Heart left ventricle (tissue), 16 donors: Measurements from ENCODE around the gene ZNF346. TPM values are rescaled to one million over a fixed set of nuclear protein-coding genes. Genes with fewer than 3 reads are reported as not detected.
"Not testable (repeated sequence)": the region's sequence is repeated elsewhere in the genome, so short reads cannot be mapped to it uniquely, and the experiment has no call there.

Experiments
- ATAC-seq, 4 donors: fragments of 200-7000 bp; cut with Tn5 transposase; one replicate each; pipeline ENCODE4 v1.9.1; 2020 to 2022; ENCODE audit warnings: moderate library complexity in 4 of 4, mild to moderate bottlenecking in 3 of 4, moderate number of reproducible peaks in 1 of 4
- DNase-seq, 5 donors: peaks; one replicate each; pipeline ENCODE4 v3.0.0-alpha.2; 2020
- H3K27ac ChIP-seq, 12 donors: fragments of 200-600 bp; sonication (generic) in 4 of 12; one replicate each; pipeline versions ENCODE4 v1.5.0 to v1.8.0; 2016 to 2022; ENCODE audit warnings: mild to moderate bottlenecking in 2 of 12
- H3K27me3 ChIP-seq, 9 donors: fragments of 200-600 bp; sonication (generic) in 2 of 9; one replicate each; pipeline versions ENCODE4 v1.5.1 to v1.8.0; 2016 to 2022; ENCODE audit warnings: mild to moderate bottlenecking in 3 of 9
- H3K36me3 ChIP-seq, 9 donors: fragments of 200-600 bp; sonication (generic) in 2 of 9; one replicate each; pipeline versions ENCODE4 v1.5.0 to v1.8.0; 2018 to 2022; ENCODE audit warnings: mild to moderate bottlenecking in 2 of 9
- H3K4me1 ChIP-seq, 12 donors: fragments of 200-600 bp; sonication (generic) in 4 of 12; one replicate each; pipeline versions ENCODE4 v1.5.0 to v1.8.0; 2016 to 2022; ENCODE audit warnings: mild to moderate bottlenecking in 3 of 12
- H3K4me3 ChIP-seq, 12 donors: fragments of 200-600 bp; sonication (generic) in 4 of 12; one replicate each; pipeline versions ENCODE4 v1.5.0 to v1.8.0; 2017 to 2022; ENCODE audit warnings: mild to moderate bottlenecking in 9 of 12, moderate library complexity in 4 of 12
- H3K9me3 ChIP-seq, 12 donors: fragments of 200-600 bp; sonication (generic) in 4 of 12; one replicate each; pipeline versions ENCODE4 v1.5.0 to v1.8.0; 2016 to 2022; ENCODE audit warnings: mild to moderate bottlenecking in 1 of 12
- CTCF ChIP-seq, 12 donors: fragments of 200-600 bp; sonication (generic) in 4 of 12; IDR thresholded peaks; one replicate each; pipeline versions ENCODE4 v1.5.0 to v1.8.0; 2018 to 2022; ENCODE audit warnings: antibody characterized with exemption in 12 of 12, mild to moderate bottlenecking in 5 of 12
- POLR2A ChIP-seq, 2 donors: fragments of 450-650 bp; IDR thresholded peaks; one replicate each; pipeline ENCODE4 v1.6.1; 2017; ENCODE audit warnings: antibody characterized with exemption in 2 of 2, mild to moderate bottlenecking in 2 of 2, moderate library complexity in 2 of 2
- WGBS, 4 donors: extraction: QIAGEN DNeasy Blood & Tissue Kit in 2 of 4; methylation state at CpG; one replicate each; pipeline versions ENCODE4 v1.1.5 to v1.1.7; 2013 to 2018; 5-methylcytosine and 5-hydroxymethylcytosine counted together
- intact Hi-C, 10 donors: fragments of 100-400 bp; cut with DNase I; formaldehyde crosslinking; loops; one replicate each; pipeline versions ENCODE4 v1.11.1 to v1.14.2; 2022
- polyA plus RNA-seq, 2 donors: library from polyadenylated mRNA; stranded (reverse); fragments of 200-250 nt; gene quantifications; one replicate each; pipeline ENCODE4 v1.2.3, GENCODE V29; 2013
- total RNA-seq, 9 donors: library from RNA; depleted of rRNA in 2 of 9; stranded (reverse); fragments of >200 nt in 2 of 9; fragmentation: NEBNext Ultra II Directional in 3 of 9; extraction: Animal tissue kit (Norgen Biotek cat#: 25700) in 3 of 9; gene quantifications; one replicate each; pipeline versions ENCODE4 v1.1.0 to v1.2.4, GENCODE V29; 2016 to 2023
- donor health status: ischemic (EF 13 %, LVEDD 7.1; RV severe dilation, severe dysfunction).
- donor health status: healthy with polysubstance abuse.
- donor health status: DM: no; HTN: yes; CAD: no.
- donor health status: DM: no; HTN: no; CAD: no.
- donor health status: ischemic (EF 25% LVEDD 6.9; RV normal size, moderate dysfunction).
- donor health status: ischemic (EF 25% LVEDD 5.7; RV mildly dilated, moderate dysfunction).
- donor health status: healthy.
- donor health status: DM: yes; HTN: yes; CAD: no.
- donor health status: ischemic (EF 35%, LVEDD 5.7; RV mildly dilated, moderate dysfunction).
- donor health status: nonischemic (EF 11% LVEDD 7.7; RV severe dilation, severe dysfunction).
- donor health status: DM: yes; HTN: yes; CAD: no.
- donor health status: PGD.
- donor health status: ischemic (EF 29% LVEDD 5.4; RV normal size, mild dysfunction).
- donor health status: nonischemic (EF 23%, LVEDD 6.1; RV moderate dilation, normal function).

Gene ZNF346
- total and polyA plus RNA-seq, 11 donors: 4.4 to 11.9 (median 7.5) TPM

DNA sequence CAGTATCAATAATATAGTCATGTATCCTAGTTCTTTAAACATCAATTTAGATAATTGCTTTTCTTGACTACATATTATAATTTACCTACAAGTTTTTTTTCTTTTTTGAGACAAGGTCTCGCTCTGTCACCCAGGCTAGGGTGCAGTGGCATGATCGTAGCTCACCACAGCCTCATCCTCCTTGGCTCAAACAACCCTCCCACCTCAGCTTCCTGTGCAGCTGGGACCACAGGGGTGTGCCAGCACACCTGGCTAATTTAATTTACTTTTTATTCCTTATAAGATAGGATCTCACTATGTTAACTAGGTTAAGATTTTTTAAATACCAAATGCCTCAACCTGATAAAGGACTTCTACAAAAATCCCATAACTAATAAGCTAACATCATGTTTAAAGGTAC lies 37.0 kb upstream of the ZNF346 start:
- TF ChIP-seq POLR2A (IDR thresholded peaks at IDR 0.05) (no peak), CTCF (IDR thresholded peaks at IDR 0.05) (no peak)
- no peak for ATAC-seq
- H3K36me3 ChIP-seq: peaks cover 0 to 22% (median 19%) of the 10 kb centered on the region in 9 donors
- 63 to 76% (median 72%) methylated on average over 2 of the region's 2 CpGs for WGBS, 4 donors
- peaks cover 0 to 22% (median 11%) of the 10 kb centered on the region in 12 donors for H3K4me1 ChIP-seq
- H3K27ac ChIP-seq: peak overlapping the region in 3 of 12 donors; percentile 14 to 49 (median 20)
- DNase-seq: no peak
- H3K9me3 ChIP-seq: no peaks in the 10 kb centered on the region
- H3K27me3 ChIP-seq: no peaks in the 10 kb centered on the region
- no peak overlapping the region for H3K4me3 ChIP-seq
- intact Hi-C loops: no loop called here

GRCh38 chr5:176986280-176986679 lies 36.2 kb upstream of the ZNF346 start:
- Histone ChIP-seq H3K27ac (no peak overlapping the region), H3K27me3 (no peaks in the 10 kb centered on the region), H3K9me3 (no peaks in the 10 kb centered on the region), H3K36me3 (peaks cover 0 to 14% (median 12%) of the 10 kb centered on the region in 9 donors), H3K4me1 (peaks cover 0 to 22% (median 11%) of the 10 kb centered on the region in 12 donors), H3K4me3 (no peak overlapping the region)
- TF ChIP-seq CTCF (IDR thresholded peaks at IDR 0.05) (no peak), POLR2A (IDR thresholded peaks at IDR 0.05) (no peak)
- ATAC-seq (no peak), DNase-seq (no peak)
- WGBS, 4 donors: 76 to 99% (median 98%) methylated on average over 2 of the region's 2 CpGs
- intact Hi-C loops: no loop called here

DNA sequence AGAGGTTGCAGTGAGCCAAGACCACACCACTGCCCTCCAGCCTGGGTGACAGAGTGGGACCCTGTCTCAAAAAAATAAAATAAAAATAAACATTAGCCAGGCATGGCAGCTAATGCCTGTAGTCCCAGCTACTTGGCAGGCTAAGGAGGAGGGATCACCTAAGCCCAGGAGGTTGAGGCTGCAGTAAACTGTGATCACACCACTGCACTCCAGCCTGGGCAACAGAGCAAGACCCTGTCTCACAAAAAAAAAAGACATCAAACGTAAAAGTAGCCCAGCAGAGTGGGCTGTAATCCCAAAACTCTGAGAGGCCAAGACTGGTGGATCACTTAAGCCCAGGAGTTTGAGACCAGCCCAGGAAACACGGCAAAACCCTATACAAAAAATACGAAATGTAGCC lies 34.9 kb upstream of the ZNF346 start:
- Histone ChIP-seq H3K4me1 (peaks cover 0 to 18% (median 12%) of the 10 kb centered on the region in 12 donors), H3K27ac (no peak overlapping the region), H3K9me3 (no peaks in the 10 kb centered on the region), H3K4me3 (no peak overlapping the region), H3K27me3 (no peaks in the 10 kb centered on the region), H3K36me3 (peaks cover 0 to under 1% (median 0%) of the 10 kb centered on the region in 9 donors)
- ATAC-seq (no peak), DNase-seq (no peak)
- TF ChIP-seq CTCF (IDR thresholded peaks at IDR 0.05): no peak
- TF ChIP-seq POLR2A (IDR thresholded peaks at IDR 0.05): no peak
- intact Hi-C loops: no loop called here
- 81 to 90% (median 88%) methylated on average over 3 of the region's 3 CpGs for WGBS, 4 donors

DNA sequence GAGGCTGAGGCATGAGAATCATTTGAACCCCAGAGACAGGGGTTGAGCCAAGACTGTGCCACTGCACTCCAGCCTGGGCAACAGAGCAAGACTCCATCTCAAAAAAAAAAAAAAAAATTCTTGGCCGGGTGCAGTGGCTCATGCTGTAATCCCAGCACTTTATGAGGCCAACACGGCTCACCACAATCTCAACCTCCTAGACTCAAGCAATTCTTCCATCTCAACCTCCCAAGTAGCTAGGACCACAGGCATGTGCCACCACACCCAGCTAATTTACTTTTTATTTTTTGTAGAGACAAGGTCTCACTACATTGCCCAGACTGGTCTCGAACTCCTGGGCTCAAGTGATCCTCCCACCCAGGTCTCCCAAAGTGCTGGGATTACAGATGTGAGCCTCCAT lies 29.4 kb upstream of the ZNF346 start:
- H3K27me3 ChIP-seq, ATAC-seq, intact Hi-C loops, DNase-seq, H3K4me3 ChIP-seq, H3K36me3 ChIP-seq: not testable (repeated sequence)
- peak overlapping the region in 4 of 12 donors; percentile 73 to 81 (median 76) for H3K27ac ChIP-seq
- 82 to 96% (median 92%) methylated on average over 3 of the region's 3 CpGs for WGBS, 4 donors
- peaks cover 0 to 18% (median 3%) of the 10 kb centered on the region in 12 donors for H3K9me3 ChIP-seq
- peaks cover 0 to 31% (median 9%) of the 10 kb centered on the region in 12 donors for H3K4me1 ChIP-seq
